ENCODE data around the gene MRPS27. TPM values are rescaled to one million over a fixed set of nuclear protein-coding genes. Genes with fewer than 3 reads are reported as not detected.
A peak's percentile ranks its signal among the peaks of the same experiment; 100 is the strongest.

The MRPS27 gene
- total RNA-seq, 1 donor from 2014 or later: 26.0 TPM

DNA sequence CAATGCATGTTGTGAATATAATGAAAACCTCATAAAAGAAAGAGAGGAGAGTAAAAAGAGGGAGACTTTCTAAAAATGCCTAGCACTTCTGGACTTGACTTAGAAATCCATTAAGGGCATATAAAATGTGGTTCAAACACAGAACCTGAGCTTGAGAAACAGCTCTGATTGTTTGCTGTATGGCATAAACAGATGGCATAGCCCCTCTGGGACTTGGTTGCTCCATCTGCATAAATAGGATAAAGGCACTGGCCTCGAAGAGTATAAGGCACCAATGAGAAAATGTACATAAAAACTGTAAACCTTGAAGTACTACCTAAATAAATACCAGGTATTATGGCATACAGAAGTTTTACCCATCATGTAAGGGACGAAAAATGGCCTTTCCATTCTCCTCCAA lies 23.8 kb downstream of the MRPS27 start:
- Mint-ChIP-seq H3K4me1 (ENCODE audit: low read depth) (peaks cover 28% of the 10 kb centered on the region), H3K27ac (ENCODE audit: unreplicated experiment) (no peak overlapping the region), H3K27me3 (ENCODE audit: low read depth) (no peaks in the 10 kb centered on the region), H3K4me3 (ENCODE audit: unreplicated experiment) (no peak overlapping the region), H3K36me3 (ENCODE audit: low read depth) (peaks cover 10% of the 10 kb centered on the region), H3K9me3 (ENCODE audit: low read depth) (no peaks in the 10 kb centered on the region)
- TF ChIP-seq, protein P1, sequence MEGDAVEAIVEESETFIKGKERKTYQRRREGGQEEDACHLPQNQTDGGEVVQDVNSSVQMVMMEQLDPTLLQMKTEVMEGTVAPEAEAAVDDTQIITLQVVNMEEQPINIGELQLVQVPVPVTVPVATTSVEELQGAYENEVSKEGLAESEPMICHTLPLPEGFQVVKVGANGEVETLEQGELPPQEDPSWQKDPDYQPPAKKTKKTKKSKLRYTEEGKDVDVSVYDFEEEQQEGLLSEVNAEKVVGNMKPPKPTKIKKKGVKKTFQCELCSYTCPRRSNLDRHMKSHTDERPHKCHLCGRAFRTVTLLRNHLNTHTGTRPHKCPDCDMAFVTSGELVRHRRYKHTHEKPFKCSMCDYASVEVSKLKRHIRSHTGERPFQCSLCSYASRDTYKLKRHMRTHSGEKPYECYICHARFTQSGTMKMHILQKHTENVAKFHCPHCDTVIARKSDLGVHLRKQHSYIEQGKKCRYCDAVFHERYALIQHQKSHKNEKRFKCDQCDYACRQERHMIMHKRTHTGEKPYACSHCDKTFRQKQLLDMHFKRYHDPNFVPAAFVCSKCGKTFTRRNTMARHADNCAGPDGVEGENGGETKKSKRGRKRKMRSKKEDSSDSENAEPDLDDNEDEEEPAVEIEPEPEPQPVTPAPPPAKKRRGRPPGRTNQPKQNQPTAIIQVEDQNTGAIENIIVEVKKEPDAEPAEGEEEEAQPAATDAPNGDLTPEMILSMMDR (IDR thresholded peaks at IDR 0.05): no peak
- no peak for DNase-seq (ENCODE audit: low spot score)

DNA sequence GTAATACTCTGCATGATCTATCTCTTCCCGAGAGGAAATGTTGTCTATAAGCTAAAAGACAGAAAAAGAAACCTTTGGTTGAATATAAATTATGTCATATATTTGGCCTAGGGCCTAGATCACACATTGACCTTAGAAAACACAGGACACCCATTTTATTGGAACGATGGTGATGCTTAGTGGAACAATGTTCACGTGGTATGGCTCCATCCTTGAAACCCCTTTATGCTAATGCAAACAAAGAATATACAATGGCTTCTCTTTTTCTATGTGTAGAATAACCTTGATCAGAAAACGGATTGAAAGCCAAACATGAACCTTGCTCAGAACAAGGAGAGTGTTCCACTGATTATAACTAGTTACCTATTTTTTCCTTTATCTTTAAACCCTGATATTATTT lies 24.5 kb downstream of the MRPS27 start:
- Mint-ChIP-seq H3K4me1 (ENCODE audit: low read depth) (peaks cover 34% of the 10 kb centered on the region), H3K27me3 (ENCODE audit: low read depth) (no peaks in the 10 kb centered on the region), H3K4me3 (ENCODE audit: unreplicated experiment) (no peak overlapping the region), H3K36me3 (ENCODE audit: low read depth) (peaks cover 10% of the 10 kb centered on the region), H3K9me3 (ENCODE audit: low read depth) (no peaks in the 10 kb centered on the region), H3K27ac (ENCODE audit: unreplicated experiment) (no peak overlapping the region)
- DNase-seq (ENCODE audit: low spot score): no peak
- TF ChIP-seq, protein P1 (IDR thresholded peaks at IDR 0.05): no peak

DNA sequence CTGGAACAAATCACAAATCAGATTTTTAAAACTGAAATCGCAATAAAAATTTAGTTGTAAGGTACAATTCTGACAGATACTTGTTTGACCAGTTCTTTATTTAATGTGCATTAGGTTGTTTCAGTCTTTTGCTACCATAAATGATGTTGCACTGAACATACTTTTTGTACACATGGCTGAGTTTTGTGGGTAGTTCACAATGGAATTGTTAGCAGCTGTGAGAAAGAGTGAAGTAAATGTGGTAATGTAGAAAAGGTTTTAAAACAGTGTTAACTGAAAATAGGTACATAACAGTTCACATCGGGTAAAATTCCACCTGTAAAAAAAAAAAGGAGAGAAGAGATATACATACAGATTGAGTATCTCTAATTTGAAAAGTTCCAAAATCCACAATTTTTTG lies 25.6 kb downstream of the MRPS27 start:
- H3K4me1 Mint-ChIP-seq (ENCODE audit: low read depth): peaks cover 45% of the 10 kb centered on the region
- H3K27ac Mint-ChIP-seq (ENCODE audit: unreplicated experiment): peak overlapping the region; percentile 39
- TF ChIP-seq, protein P1 (IDR thresholded peaks at IDR 0.05): no peak
- H3K9me3 Mint-ChIP-seq (ENCODE audit: low read depth): no peaks in the 10 kb centered on the region
- no peak overlapping the region for H3K4me3 Mint-ChIP-seq (ENCODE audit: unreplicated experiment)
- H3K27me3 Mint-ChIP-seq (ENCODE audit: low read depth): no peaks in the 10 kb centered on the region
- DNase-seq (ENCODE audit: low spot score): no peak
- H3K36me3 Mint-ChIP-seq (ENCODE audit: low read depth): peaks cover 10% of the 10 kb centered on the region

DNA sequence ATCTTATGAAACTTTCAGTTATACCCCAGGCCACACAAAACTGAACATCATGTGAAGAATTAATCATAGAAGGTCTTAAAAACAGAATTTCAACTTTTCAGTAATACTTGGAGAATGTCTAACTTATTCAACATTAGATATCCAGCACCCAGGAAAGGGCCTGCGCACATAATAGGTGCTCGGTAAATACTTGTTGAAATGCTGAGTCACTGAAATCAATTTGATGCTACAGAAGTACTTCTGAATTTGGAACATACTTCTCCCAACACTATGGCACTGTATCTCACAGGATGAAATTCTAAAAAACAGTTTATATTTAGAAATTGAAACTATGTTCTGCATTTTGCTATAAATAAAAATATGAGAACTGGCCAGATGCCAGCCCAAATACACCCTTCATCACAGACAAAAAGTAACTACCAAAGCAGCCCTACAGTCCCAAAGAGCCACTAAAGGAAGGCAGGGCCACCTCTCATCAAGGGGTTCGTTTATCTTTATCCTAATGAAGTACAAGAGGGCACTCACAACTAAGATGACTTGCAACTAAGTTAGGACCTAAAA lies 26.5 kb downstream of the MRPS27 start:
- TF ChIP-seq, protein P1 (IDR thresholded peaks at IDR 0.05): no peak
- Mint-ChIP-seq H3K4me1 (ENCODE audit: low read depth) (peaks cover 51% of the 10 kb centered on the region), H3K27me3 (ENCODE audit: low read depth) (no peaks in the 10 kb centered on the region), H3K4me3 (ENCODE audit: unreplicated experiment) (no peak overlapping the region), H3K27ac (ENCODE audit: unreplicated experiment) (peak overlapping the region; percentile 69), H3K36me3 (ENCODE audit: low read depth) (peaks cover 10% of the 10 kb centered on the region), H3K9me3 (ENCODE audit: low read depth) (no peaks in the 10 kb centered on the region)
- no peak for DNase-seq (ENCODE audit: low spot score)

DNA sequence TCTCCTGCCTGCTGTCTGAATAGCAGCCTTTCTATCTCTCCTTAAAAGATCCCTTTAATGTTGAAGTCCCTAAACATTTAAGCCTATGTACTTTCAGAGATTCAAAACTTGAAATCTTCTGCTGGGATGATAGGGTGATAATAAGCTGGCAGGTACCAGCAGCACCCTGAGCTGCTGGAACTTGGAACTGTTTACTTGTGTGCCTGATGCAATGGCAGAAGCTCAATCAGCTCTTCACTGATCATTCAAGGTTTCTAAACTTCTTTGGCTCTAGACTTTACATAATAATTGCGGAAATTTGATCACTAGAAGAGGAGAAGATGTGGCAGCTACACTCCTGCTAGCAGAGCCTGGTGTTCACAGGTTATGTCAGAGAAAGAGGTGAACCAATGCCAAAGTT lies 27.6 kb downstream of the MRPS27 start:
- Mint-ChIP-seq H3K4me3 (ENCODE audit: unreplicated experiment) (no peak overlapping the region), H3K27me3 (ENCODE audit: low read depth) (no peaks in the 10 kb centered on the region), H3K27ac (ENCODE audit: unreplicated experiment) (no peak overlapping the region), H3K9me3 (ENCODE audit: low read depth) (no peaks in the 10 kb centered on the region), H3K4me1 (ENCODE audit: low read depth) (peaks cover 48% of the 10 kb centered on the region), H3K36me3 (ENCODE audit: low read depth) (peaks cover 11% of the 10 kb centered on the region)
- no peak for DNase-seq (ENCODE audit: low spot score)
- TF ChIP-seq, protein P1 (IDR thresholded peaks at IDR 0.05): no peak

Measured in chondrocyte (in vitro differentiated cells).